Mucosa of descending colon (tissue), 3 donors: ENCODE measurements around the gene IL4. TPM values are rescaled to one million over a fixed set of nuclear protein-coding genes. Genes with fewer than 3 reads are reported as not detected.
A peak's percentile ranks its signal among the peaks of the same experiment; 100 is the strongest.
"Not testable (repeated sequence)": the region's sequence is repeated elsewhere in the genome, so short reads cannot be mapped to it uniquely, and the experiment has no call there.

Experiments
- ATAC-seq: fragments of 200-7000 bp; cut with Tn5 transposase; one replicate; pipeline ENCODE4 v1.9.1; 2020; ENCODE audit warnings: mild to moderate bottlenecking, moderate library complexity
- DNase-seq, 3 donors: peaks; one replicate each; pipeline ENCODE4 v3.0.0-alpha.2; 2020
- H3K36me3 ChIP-seq: fragments of 200-600 bp; one replicate; pipeline ENCODE4 v1.8.0; 2021; ENCODE audit warnings: low read depth, mild to moderate bottlenecking
- H3K4me1 ChIP-seq: fragments of 200-600 bp; one replicate; pipeline ENCODE4 v1.8.0; 2021; ENCODE audit warnings: low read depth, mild to moderate bottlenecking
- H3K4me3 ChIP-seq: fragments of 200-600 bp; one replicate; pipeline ENCODE4 v1.8.0; 2021; ENCODE audit warnings: mild to moderate bottlenecking
- H3K9me3 ChIP-seq: fragments of 200-600 bp; one replicate; pipeline ENCODE4 v1.8.0; 2021; ENCODE audit warnings: mild to moderate bottlenecking
- CTCF ChIP-seq: fragments of 200-600 bp; IDR thresholded peaks from one replicate; pipeline ENCODE4 v1.8.0; 2022; ENCODE audit warnings: antibody characterized with exemption, mild to moderate bottlenecking
- intact Hi-C, 2 donors: fragments of 100-400 bp; cut with DNase I in 1 of 2; cut with micrococcal nuclease in 1 of 2; formaldehyde crosslinking; loops; one replicate each; pipeline versions ENCODE4 v1.11.0 to v1.11.1; 2022; cut with DNase I, micrococcal nuclease
- long read RNA-seq, 2 donors: library from polyadenylated mRNA; unstranded; transcript quantifications; one replicate each; pipeline ENCODE4 v2.0.0, GENCODE V29; 2019 to 2021
- total RNA-seq, 3 donors: library from RNA; stranded (reverse); fragmentation: NEBNext Ultra II Directional in 2 of 3; extraction: Animal tissue kit (Norgen Biotek cat#: 25700) in 2 of 3; gene quantifications; one replicate each; pipeline versions ENCODE4 v1.2.1 to v1.2.4, GENCODE V29; 2021 to 2023
- donor health status: DM: no; HTN: no; CAD: no; lungs with moderate emphysema.
- donor health status: DM: no; HTN: no; CAD: no.
- donor health status: DM: no; HTN: yes; CAD: no.

Gene IL4
- not detected for total RNA-seq
- long read RNA-seq, donor 1 = 0 reads
- long read RNA-seq, donor 2 = 0 reads

GRCh38 chr5:132673939-132674630, at the start of gene IL4:
Gene IL4 (plus strand): TSS chr5:132673989. CDS start chr5:132674051, 62 bp downstream.
- H3K36me3 ChIP-seq = no peaks in the 10 kb centered on the region

GRCh38 chr5:132627470-132627869, 46.3 kb upstream of the IL4 start:
- TF ChIP-seq CTCF = no peak
- Histone ChIP-seq H3K4me1 (peaks cover 3% of the 10 kb centered on the region), H3K9me3 (no peaks in the 10 kb centered on the region), H3K4me3 (no peak overlapping the region), H3K36me3 (no peaks in the 10 kb centered on the region)
- ATAC-seq (peak; percentile 93), DNase-seq (peak in 1 of 3 donors; percentile 28)
- intact Hi-C loops = no loop called here

More at GRCh38 chr5:132673939-132674630, at the start of gene IL4:
- Histone ChIP-seq H3K4me3 (no peak within 1 kb of the TSS), H3K9me3 (no peaks in the 10 kb centered on the region), H3K4me1 (no peaks in the 10 kb centered on the region)
- DNase-seq (no peak), ATAC-seq (no peak)
- no peak for TF ChIP-seq CTCF
- intact Hi-C loops = no loop called here

GRCh38 chr5:132628814-132629213, 45.0 kb upstream of the IL4 start:
- no peak for ATAC-seq
- H3K4me1 ChIP-seq = no peaks in the 10 kb centered on the region
- H3K36me3 ChIP-seq = no peaks in the 10 kb centered on the region
- H3K9me3 ChIP-seq = no peaks in the 10 kb centered on the region
- no peak overlapping the region for H3K4me3 ChIP-seq
- intact Hi-C loops = no loop called here
- no peak for DNase-seq
- no peak for TF ChIP-seq CTCF

- DNase-seq (no peak), ATAC-seq (no peak)
- TF ChIP-seq CTCF = no peak
- H3K4me3 ChIP-seq = no peak overlapping the region
- intact Hi-C loops = no loop called here
- no peaks in the 10 kb centered on the region for H3K36me3 ChIP-seq
- H3K4me1 ChIP-seq = no peaks in the 10 kb centered on the region
- no peaks in the 10 kb centered on the region for H3K9me3 ChIP-seq
These were observed 44.4 kb upstream of the IL4 start for GRCh38 chr5:132629230-132629944.

- H3K4me1 ChIP-seq, H3K36me3 ChIP-seq, H3K4me3 ChIP-seq, H3K9me3 ChIP-seq, DNase-seq, ATAC-seq, intact Hi-C loops: not testable (repeated sequence)
These were observed 40.2 kb upstream of the IL4 start for GRCh38 chr5:132633587-132633986.

GRCh38 chr5:132635873-132636272, 37.9 kb upstream of the IL4 start:
- H3K4me3 ChIP-seq = no peak overlapping the region
- TF ChIP-seq CTCF = no peak
- H3K9me3 ChIP-seq = no peaks in the 10 kb centered on the region
- H3K4me1 ChIP-seq = no peaks in the 10 kb centered on the region
- ATAC-seq = no peak
- no peaks in the 10 kb centered on the region for H3K36me3 ChIP-seq
- no peak for DNase-seq
- intact Hi-C loops = no loop called here
